HG02759 (cell line): Measurements from ENCODE around the gene ARHGAP28.
A peak's percentile ranks its signal among the peaks of the same experiment; 100 is the strongest.

Source experiments
- ATAC-seq: cut with Tn5 transposase; IDR thresholded peaks from one replicate; pipeline ENCODE4 v1.9.1; 2021; ENCODE audit warnings: mild to moderate bottlenecking, moderate library complexity; ENCODE audit not compliant: unreplicated experiment

ARHGAP28 gene

GRCh38 chr18:6859676-6860422 is 130.3 kb downstream of the ARHGAP28 start:
- no peak for ATAC-seq

DNA sequence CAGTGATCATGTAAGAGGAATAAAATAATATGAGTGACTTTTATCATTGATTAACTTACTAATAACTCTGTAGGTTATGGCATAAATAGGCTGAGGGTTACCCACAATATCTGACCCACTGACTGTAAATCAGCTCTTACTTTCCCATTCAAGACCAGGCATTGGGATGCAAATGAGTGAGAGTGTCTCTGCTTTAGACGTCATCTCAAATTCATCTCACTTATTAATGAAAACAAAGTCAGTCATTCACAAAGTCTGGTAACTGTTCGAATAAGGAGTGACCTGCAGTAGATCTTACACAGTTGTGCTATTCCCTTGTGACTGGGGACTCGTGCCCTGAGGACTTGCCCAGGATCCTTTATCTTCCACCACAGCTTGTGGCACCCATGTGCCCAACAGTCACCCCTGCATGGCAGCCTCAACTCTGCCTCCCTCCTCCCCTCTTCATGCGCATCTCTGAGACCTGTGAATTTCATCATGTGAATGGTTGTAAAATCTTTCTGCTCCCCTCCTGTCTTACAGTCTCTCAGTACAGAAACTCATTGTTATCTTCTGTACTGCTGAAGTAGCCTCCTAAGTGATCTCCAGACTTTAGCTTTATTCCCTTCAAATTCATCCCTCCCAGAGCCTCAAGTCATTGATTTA is 131.4 kb downstream of the ARHGAP28 start:
- ATAC-seq: no peak

DNA sequence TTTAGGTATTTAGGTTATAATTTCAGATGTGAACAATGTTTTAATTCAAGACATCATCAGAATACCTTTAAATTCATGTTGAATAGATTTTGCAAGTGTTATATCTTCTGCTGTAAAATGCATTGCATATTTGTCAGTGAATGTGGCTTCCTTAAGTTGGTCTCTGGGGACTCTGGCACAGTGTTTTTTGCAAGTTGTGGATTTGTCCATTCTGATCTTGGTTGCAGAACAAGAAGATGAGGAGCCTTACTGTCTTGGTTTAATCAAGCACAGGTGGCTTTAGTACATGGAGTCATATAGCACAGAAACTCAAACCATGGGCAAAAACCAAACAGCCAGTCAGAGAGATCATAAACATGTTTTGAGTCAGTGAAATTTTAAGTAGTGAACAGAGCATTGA is 135.7 kb downstream of the ARHGAP28 start:
- no peak for ATAC-seq

DNA sequence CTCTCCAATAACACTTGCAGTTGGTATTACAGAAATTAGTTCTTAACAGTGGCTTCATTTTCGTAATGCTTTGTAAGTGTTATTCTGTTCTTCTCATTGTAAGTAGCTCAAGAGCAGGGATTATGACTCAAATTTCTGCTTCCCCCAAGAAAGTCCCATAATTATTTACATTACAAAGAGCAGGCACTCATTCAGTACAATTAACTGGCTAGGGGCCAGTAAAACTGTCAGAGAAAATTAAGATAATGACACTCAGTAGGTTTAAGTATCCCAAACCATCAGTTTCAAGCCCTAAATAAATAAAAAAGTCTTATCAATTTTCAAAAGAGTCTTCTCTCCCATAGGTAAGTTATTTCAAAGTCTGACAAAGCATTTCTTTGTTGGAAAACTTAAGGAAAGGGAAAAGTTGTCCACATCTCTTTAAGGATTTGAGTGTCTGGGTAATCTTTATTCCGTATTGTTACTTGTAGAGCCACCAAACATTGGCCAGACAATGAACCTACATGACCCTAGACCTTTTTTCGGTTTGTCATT is 137.1 kb downstream of the ARHGAP28 start:
- no peak for ATAC-seq

GRCh38 chr18:6868033-6868432 is 138.5 kb downstream of the ARHGAP28 start:
- no peak for ATAC-seq

GRCh38 chr18:6871566-6871965 is 142.1 kb downstream of the ARHGAP28 start:
- no peak for ATAC-seq

GRCh38 chr18:6873040-6873751 is 143.7 kb downstream of the ARHGAP28 start:
- no peak for ATAC-seq

DNA sequence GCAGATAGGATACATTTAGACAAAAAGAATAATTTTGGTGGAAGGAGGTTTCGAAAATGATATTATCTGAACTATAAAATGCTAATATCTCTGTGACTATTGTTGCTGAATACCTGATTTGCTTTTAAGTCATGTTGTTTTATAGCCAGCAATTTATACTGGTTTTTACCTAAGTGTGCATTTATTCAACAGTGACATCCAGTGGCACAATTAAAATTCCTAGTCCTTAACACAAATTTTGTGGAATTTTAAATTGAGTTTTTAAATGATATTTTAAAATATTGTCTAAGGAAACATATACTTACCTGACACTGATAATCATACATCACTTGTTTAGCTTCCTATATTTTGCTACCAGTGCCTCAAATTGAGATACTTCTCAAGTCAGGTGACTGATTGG is 144.8 kb downstream of the ARHGAP28 start:
- no peak for ATAC-seq

DNA sequence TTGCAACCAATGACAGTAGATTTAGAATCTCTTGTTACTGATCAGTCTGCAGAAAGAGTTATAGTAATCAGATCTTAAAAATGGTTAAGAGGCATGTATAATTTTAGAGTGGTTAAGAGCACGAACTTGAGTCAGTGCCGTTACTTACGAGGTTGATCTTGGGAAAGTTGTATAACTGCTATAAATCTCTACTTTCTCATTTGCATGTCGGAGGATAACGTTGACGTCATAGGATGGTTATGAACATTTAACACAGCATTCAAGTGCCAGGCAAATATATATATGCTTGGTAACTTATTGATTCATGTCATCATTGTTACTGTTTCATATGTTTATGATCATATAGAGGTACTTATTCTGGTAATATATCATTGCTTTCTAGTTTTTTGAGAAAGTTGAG is 146.2 kb downstream of the ARHGAP28 start:
- ATAC-seq: no peak

DNA sequence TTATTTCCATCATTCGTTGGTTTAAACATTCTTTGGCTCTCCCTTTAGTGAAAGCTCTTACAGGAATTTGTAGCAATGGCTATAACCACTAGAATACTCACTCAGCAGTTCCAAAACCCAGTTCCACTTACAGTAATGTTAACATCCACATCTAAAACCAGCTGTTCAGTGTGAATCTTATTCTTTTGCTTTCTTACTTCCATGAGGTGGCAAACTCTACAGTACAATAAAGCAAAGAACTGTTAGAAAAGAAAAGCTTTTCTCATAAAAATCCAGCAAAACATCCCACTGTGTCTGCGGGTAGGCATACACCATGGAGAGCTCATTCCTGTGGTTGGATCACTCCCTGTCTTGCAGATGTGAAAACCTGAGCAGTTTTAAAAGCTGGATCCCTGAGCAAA is 147.1 kb downstream of the ARHGAP28 start:
- no peak for ATAC-seq

GRCh38 chr18:6877288-6877687 is 147.8 kb downstream of the ARHGAP28 start:
- no peak for ATAC-seq

DNA sequence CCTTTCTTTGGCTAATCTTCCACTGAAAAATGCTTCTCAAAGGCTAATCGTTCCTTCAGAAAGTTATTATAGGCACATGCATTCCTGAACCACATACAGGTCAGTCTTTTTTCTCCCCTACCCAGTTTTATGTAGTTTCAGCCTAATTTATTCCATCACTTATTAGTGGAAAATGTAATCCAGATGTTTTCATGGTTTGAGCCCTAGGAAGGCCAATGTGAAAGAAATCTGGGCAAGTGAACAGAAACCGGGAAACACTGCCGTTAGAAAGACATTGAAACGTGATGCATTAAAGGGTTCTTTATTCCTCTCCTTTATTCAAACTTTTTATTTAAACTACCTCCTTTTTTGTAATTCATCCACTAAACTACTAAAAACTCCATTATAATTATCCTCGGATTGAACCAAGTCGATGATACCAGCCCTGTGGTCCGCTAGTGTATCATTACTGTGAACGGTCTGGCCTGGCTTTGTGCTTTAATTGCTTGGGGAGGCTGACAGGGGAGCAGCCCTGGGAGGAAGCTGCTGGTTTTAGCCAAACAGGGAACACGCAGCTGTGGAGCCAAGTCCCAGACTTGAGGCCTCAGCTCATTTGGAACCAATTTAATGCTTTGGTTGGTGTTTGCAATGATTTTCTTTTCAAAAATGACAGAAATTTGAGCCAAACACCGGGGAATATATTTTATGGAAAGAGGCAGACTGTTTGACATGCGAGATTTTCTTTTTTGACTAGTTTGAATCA is 149.2 kb downstream of the ARHGAP28 start:
- ATAC-seq: no peak

- no peak for ATAC-seq
These were observed 150.1 kb downstream of the ARHGAP28 start for GRCh38 chr18:6879508-6880195.

GRCh38 chr18:6881034-6881820 is 151.7 kb downstream of the ARHGAP28 start:
- ATAC-seq: no peak

GRCh38 chr18:6882401-6882800 is 152.9 kb downstream of the ARHGAP28 start:
- ATAC-seq: no peak

- ATAC-seq: no peak
These were observed 155.5 kb downstream of the ARHGAP28 start for GRCh38 chr18:6885006-6885481.

DNA sequence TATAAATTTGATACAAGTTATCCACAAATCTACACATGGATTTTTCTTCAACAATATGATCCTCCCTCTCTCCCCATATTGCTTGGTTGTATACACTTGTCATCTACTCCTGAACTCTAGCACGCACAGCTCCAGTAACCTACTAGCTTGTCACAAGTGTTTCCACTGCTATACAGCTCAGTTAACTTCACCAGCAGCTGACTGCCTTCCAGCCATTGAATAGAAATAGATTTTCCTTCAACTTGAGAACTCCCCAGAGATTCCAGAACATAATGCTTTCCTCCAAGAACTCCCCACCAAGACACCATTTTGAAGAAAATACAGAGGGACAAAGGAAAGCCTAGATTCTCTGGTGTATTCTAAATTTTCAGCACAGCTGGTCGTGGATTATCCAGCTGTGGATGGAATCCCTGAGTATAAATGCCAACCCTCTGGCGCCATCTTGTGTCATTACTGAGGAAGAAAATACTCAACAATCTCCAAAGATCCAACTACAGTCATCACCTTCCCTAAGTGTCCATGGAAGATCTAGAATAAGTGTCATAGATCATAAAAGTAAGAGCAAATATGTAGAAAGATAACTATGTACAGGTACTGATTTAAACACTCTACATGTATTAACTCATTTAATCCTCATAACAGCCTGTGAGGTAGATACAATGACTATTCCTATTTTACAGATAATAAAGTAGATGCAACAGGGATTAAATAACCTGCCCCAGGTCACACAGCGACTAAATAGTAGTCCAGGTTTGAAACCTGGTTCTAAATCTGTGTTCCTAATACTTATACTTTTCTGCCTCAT is 156.7 kb downstream of the ARHGAP28 start:
- peak; percentile 44 for ATAC-seq

DNA sequence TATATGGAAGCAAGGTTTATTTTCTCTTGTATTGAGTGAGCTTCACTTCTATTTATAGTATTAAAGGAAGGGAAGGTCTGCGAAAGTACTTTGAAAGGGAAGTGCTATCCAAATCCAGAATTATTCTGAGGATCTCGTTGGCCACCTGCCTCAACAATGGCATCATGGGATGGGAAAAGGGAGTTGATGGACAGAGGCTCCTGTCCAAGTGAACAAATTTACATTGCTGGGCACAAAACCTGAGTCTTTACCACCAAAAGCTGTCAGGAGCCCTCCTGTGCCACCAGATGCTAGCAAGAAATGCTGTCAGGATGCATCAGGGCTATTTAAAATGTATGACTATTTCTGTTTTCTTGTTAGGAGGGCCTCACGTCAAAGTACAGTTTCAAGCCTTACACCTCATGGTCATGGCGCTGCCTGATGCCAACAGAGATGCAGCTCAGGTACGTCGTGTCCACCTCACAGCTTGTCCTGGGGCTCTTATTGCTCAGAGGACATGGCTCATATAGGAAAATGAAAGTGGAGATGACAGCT is 157.3 kb downstream of the ARHGAP28 start:
- no peak for ATAC-seq
